Kidney capillary endothelial cell (primary cell): ENCODE results near the gene DUSP7.

Experiments used
- DNase-seq: peaks from one replicate; pipeline ENCODE4 v3.0.0-alpha.2; 2018; ENCODE audit warnings: low spot score

DUSP7 gene

DNA sequence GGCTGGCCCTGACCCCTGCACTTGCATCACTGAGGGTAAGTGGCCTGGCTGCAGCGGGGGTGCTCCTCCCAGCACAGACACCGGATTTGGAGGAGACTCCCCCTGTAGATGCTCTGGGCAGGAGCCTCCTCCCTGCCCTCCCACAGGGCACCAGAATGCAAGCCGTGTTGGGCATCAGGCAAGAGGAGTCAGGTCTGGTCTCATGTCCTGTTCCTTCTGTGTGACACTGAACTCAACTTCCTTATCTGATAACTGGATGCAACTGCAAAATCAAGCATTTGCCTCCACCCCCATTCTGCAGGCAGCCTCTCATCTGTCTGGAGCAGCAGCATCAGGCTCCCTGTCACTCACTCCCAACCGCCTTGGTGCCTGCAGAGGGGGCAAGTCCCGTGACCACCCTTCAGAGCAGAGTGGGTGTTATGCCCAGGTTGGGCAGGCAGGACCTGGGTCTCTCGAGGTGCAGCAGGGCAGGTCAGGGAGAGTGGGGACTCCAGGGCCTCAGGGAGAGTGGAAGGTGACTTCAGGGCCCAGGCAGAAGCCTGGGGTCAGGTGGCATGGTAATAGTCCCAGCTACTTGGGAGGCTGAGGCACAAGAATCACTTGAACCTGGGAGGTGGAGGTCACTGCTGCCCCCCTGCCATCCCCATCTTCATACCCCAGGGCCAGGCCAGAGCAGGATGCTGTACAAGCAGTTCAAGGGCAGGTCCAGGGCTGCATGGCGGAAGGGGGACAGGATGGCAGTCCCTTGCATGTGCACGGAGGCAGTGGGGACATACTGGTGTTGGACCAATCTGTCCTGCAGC is 50.2 kb downstream of the DUSP7 start:
- DNase-seq, result no peak

DNA sequence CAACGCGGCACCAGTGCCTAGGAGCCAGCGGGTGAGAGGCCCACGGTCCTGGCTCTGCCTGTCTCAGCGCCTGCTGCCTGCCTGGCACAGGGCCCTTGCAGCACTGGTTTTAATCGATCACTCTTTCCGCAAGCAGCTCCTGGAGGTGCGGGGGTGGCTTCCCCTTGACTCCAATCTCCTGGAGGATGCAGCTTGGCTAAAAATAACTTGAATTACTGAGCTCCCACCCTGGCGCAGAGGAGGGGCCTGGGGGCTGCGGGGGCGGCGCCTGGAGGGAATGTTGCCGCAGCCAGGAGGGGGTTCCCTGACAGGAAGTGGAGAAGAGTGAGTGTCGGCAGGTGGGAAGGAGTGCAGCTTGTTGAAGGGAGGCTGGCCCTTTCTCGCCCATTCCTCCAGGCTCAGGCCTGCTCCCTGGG is 50.8 kb downstream of the DUSP7 start:
- DNase-seq, result no peak

DNA sequence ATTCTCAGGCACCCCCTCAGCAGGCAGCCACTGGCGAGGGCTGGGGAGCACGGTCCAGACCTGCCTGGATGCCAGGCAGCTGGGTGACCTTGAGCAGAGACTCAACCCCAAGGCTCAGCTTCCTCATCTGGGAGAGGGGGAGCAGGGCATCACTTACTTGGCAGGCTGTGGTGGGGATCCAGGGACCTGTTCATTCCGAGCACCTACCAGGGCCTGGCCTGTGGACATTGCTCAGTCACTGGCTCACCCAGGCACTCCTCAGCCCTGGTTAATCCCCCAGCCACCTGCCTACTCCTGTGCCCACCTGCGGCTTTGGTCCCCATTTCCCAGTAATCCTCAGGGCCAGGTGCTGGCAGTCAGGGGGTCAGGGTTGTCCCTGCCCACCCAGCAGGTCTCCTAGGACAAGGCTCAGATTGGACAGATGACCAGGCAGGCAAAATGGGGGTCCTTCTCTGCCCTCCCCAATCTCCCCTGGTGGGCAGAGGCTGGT is 51.4 kb downstream of the DUSP7 start:
- no peak for DNase-seq

- DNase-seq, result no peak
Observed at GRCh38 chr3:52004163-52004787, 52.1 kb downstream of the DUSP7 start.

DNA sequence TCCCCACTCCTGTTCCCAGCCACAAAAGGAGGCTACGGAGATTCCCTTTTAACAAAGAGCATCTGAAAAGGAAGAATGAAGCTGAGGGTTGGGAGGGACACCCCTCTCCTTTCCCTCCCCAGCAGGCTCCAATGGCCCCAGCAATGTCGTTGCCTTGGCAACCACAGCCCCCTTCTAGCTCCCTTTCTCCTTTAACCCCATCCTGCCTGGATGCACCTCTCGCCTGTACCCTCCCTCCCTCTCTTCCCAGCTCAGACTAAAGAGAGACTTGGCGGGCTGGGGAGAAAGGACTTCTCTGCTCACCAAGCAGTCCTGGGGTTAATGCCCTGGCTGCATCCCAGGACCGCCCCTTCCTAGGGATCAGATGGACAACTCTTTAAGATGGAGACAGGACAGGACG is 53.6 kb downstream of the DUSP7 start:
- DNase-seq, result no peak

DNA sequence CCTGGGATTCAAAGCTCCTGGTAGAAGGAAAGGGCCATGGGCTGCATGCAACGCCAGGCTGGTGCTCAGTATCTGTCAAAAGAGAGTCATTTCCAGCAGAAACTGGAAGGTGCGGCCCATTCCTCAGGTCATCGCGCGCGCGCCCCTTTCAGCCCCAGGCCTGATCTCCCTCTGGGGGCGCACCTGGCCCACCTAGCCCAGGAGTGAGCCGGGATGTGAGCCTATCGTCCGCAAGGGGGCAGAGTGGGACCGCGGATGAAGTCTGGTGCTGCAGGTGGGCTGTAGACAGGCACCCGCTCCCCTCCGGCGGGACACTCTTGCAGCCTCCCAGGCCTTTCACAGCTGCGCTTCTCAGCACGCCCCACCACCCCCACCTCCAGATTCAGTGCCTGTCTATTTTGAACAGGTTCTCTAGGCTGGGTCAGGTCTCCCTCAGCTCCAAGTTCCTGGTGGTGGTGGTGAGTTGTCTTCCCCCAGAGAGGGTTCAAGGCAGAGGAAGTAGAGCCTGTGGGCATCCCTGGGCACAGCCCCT is 54.9 kb downstream of the DUSP7 start:
- DNase-seq, result no peak

DNA sequence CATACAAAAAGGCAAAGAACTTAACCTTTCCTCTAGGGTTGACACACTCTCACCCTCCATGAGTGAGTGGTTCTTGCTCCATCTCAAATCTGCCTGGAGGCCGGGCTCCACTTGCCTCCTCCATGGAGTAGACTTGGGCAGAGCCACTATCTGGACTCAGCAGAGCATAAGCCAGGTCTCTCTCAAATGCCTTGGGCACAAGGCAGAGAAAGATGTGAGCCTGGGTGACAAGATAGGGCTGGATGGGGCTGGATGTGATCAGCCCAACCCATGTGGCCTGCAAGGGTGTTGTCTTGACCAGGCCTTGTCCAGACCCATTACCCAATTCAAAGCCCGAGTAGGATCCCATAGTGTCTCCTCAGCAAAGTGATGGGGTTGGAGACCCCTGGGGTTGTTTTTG is 56.5 kb downstream of the DUSP7 start:
- DNase-seq, result no peak
